Karpas-422 (cell line): ENCODE results near the gene POLQ. TPM values are rescaled to one million over a fixed set of nuclear protein-coding genes. Genes with fewer than 3 reads are reported as not detected.

Experiments used
- DNase-seq: peaks from one replicate; pipeline ENCODE4 v3.0.0-alpha.2; 2015
- H2AFZ ChIP-seq: fragments of 200-600 bp; sonication (generic); 2 replicates; pipeline ENCODE4 v1.6.1; 2014; ENCODE audit warnings: antibody characterized with exemption, low read length, mixed read lengths
- H3K27ac ChIP-seq: fragments of 200-600 bp; sonication (generic); 2 replicates; pipeline ENCODE4 v1.5.1; 2014; ENCODE audit warnings: mild to moderate bottlenecking, low read length, moderate library complexity
- H3K27me3 ChIP-seq: fragments of 200-600 bp; sonication (generic); 2 replicates; pipeline ENCODE4 v1.6.1; 2014; ENCODE audit warnings: low read length, mixed read lengths
- H3K36me3 ChIP-seq: fragments of 200-600 bp; sonication (generic); 2 replicates; pipeline ENCODE4 v1.6.1; 2014; ENCODE audit warnings: low read length, mixed read lengths; ENCODE audit not compliant: insufficient read depth
- H3K4me1 ChIP-seq: fragments of 200-600 bp; sonication (generic); 2 replicates; pipeline ENCODE4 v1.6.1; 2014; ENCODE audit warnings: mild to moderate bottlenecking, low read length, mixed read lengths
- H3K4me2 ChIP-seq: fragments of 200-600 bp; sonication (generic); 2 replicates; pipeline ENCODE4 v1.6.1; 2014; ENCODE audit warnings: low read length, low read depth, mild to moderate bottlenecking; ENCODE audit not compliant: poor library complexity, severe bottlenecking
- H3K4me3 ChIP-seq: fragments of 200-600 bp; sonication (generic); 2 replicates; pipeline ENCODE4 v1.5.1; 2014; ENCODE audit warnings: mild to moderate bottlenecking, antibody characterized with exemption, low read length, mixed read lengths
- H3K79me2 ChIP-seq: fragments of 200-600 bp; sonication (generic); 2 replicates; pipeline ENCODE4 v1.6.1; 2014; ENCODE audit warnings: mild to moderate bottlenecking, low read length, mixed read lengths
- H3K9ac ChIP-seq: fragments of 200-600 bp; sonication (generic); 2 replicates; pipeline ENCODE4 v1.6.0; 2014; ENCODE audit warnings: low read length
- H3K9me2 ChIP-seq: fragments of 200-600 bp; sonication (generic), shearing (Covaris generic); replicated peaks from 2 replicates; pipeline ENCODE4 v1.6.0; 2014; ENCODE audit warnings: mild to moderate bottlenecking, low read length, moderate library complexity; ENCODE audit not compliant: insufficient read depth
- H3K9me3 ChIP-seq: fragments of 300-700, 200-600 bp; sonication (generic); 2 replicates; pipeline ENCODE4 v1.6.1; 2014; ENCODE audit warnings: low read length, mixed read lengths
- H4K20me1 ChIP-seq: fragments of 200-600 bp; sonication (generic); 2 replicates; pipeline ENCODE4 v1.6.1; 2014; ENCODE audit warnings: mild to moderate bottlenecking, antibody characterized with exemption, low read length, low read depth; ENCODE audit not compliant: insufficient read depth
- total RNA-seq: library from RNA; depleted of rRNA; stranded (reverse); fragments of >200 nt; shearing (Covaris generic); gene quantifications from 2 replicates; pipeline ENCODE4 v1.2.3, GENCODE V29; 2014; ENCODE audit warnings: low replicate concordance

POLQ gene
- total RNA-seq, 1 experiment from 2014 or later = 9.5 TPM

GRCh38 chr3:121436641-121437040 is 109.1 kb downstream of the POLQ start:
- Histone ChIP-seq H3K27me3 (no peaks in the 10 kb centered on the region), H3K79me2 (no peaks in the 10 kb centered on the region), H3K4me2 (no peak overlapping the region), H2AFZ (no peak overlapping the region), H3K9me3 (no peaks in the 10 kb centered on the region), H3K4me3 (no peak overlapping the region), H3K9me2 (no peaks in the 10 kb centered on the region), H3K27ac (no peak overlapping the region), H4K20me1 (no peaks in the 10 kb centered on the region), H3K9ac (no peak overlapping the region), H3K4me1 (no peaks in the 10 kb centered on the region), H3K36me3 (peaks cover 20% of the 10 kb centered on the region; the same call in 1 of the 2 replicates)
- DNase-seq = no peak

GRCh38 chr3:121436074-121436473 is 109.7 kb downstream of the POLQ start:
- no peak for DNase-seq
- Histone ChIP-seq H3K79me2 (no peaks in the 10 kb centered on the region), H4K20me1 (no peaks in the 10 kb centered on the region), H3K9me3 (no peaks in the 10 kb centered on the region), H3K4me1 (no peaks in the 10 kb centered on the region), H3K36me3 (peaks cover 25% of the 10 kb centered on the region; the same call in 1 of the 2 replicates), H3K9me2 (no peaks in the 10 kb centered on the region), H3K4me2 (no peak overlapping the region), H3K27ac (no peak overlapping the region), H3K4me3 (no peak overlapping the region), H2AFZ (no peak overlapping the region), H3K9ac (no peak overlapping the region), H3K27me3 (no peaks in the 10 kb centered on the region)

- no peaks in the 10 kb centered on the region for H4K20me1 ChIP-seq
- no peak for DNase-seq
- no peak overlapping the region for H3K4me2 ChIP-seq
Observed at GRCh38 chr3:121431726-121432517, 113.9 kb downstream of the POLQ start.

GRCh38 chr3:121430664-121431215 is 115.0 kb downstream of the POLQ start:
- no peak overlapping the region for H3K27ac ChIP-seq
- H3K9me3 ChIP-seq = no peaks in the 10 kb centered on the region
- no peak for DNase-seq
- no peak overlapping the region for H3K4me2 ChIP-seq
- no peaks in the 10 kb centered on the region for H3K4me1 ChIP-seq
- no peaks in the 10 kb centered on the region for H3K27me3 ChIP-seq
- no peak overlapping the region for H3K4me3 ChIP-seq
- H4K20me1 ChIP-seq = no peaks in the 10 kb centered on the region
- no peak overlapping the region for H3K9ac ChIP-seq
- H3K9me2 ChIP-seq = no peaks in the 10 kb centered on the region
- H3K36me3 ChIP-seq = peaks cover 37% of the 10 kb centered on the region; the same call in 1 of the 2 replicates
- no peak overlapping the region for H2AFZ ChIP-seq
- H3K79me2 ChIP-seq = no peaks in the 10 kb centered on the region

More at GRCh38 chr3:121431726-121432517, 113.9 kb downstream of the POLQ start:
- peaks cover 37% of the 10 kb centered on the region; the same call in 1 of the 2 replicates for H3K36me3 ChIP-seq
- H3K79me2 ChIP-seq = no peaks in the 10 kb centered on the region
- H3K9me3 ChIP-seq = no peaks in the 10 kb centered on the region
- no peak overlapping the region for H2AFZ ChIP-seq
- H3K4me1 ChIP-seq = no peaks in the 10 kb centered on the region
- H3K27ac ChIP-seq = no peak overlapping the region
- no peaks in the 10 kb centered on the region for H3K9me2 ChIP-seq
- H3K9ac ChIP-seq = no peak overlapping the region
- H3K4me3 ChIP-seq = no peak overlapping the region
- H3K27me3 ChIP-seq = no peaks in the 10 kb centered on the region

GRCh38 chr3:121424549-121424948 is 121.2 kb downstream of the POLQ start:
- no peak overlapping the region for H3K4me2 ChIP-seq
- H3K36me3 ChIP-seq = peaks cover 15% of the 10 kb centered on the region

GRCh38 chr3:121418182-121418581 is 127.6 kb downstream of the POLQ start:
- H4K20me1 ChIP-seq = no peaks in the 10 kb centered on the region
- H3K4me2 ChIP-seq = no peak overlapping the region
- H3K9me2 ChIP-seq = no peaks in the 10 kb centered on the region
- no peak for DNase-seq
- no peaks in the 10 kb centered on the region for H3K79me2 ChIP-seq
- H3K9ac ChIP-seq = no peak overlapping the region
- H3K9me3 ChIP-seq = no peaks in the 10 kb centered on the region
- no peak overlapping the region for H2AFZ ChIP-seq
- no peak overlapping the region for H3K4me3 ChIP-seq
- no peaks in the 10 kb centered on the region for H3K36me3 ChIP-seq
- H3K4me1 ChIP-seq = no peaks in the 10 kb centered on the region
- H3K27ac ChIP-seq = no peak overlapping the region
- no peaks in the 10 kb centered on the region for H3K27me3 ChIP-seq

More at GRCh38 chr3:121424549-121424948, 121.2 kb downstream of the POLQ start:
- Histone ChIP-seq H3K9me3 (no peaks in the 10 kb centered on the region), H4K20me1 (no peaks in the 10 kb centered on the region), H3K4me3 (no peak overlapping the region), H2AFZ (no peak overlapping the region), H3K27me3 (no peaks in the 10 kb centered on the region), H3K9me2 (no peaks in the 10 kb centered on the region), H3K79me2 (no peaks in the 10 kb centered on the region), H3K4me1 (no peaks in the 10 kb centered on the region), H3K9ac (no peak overlapping the region), H3K27ac (no peak overlapping the region)
- no peak for DNase-seq

GRCh38 chr3:121414924-121415323 is 130.9 kb downstream of the POLQ start:
- Histone ChIP-seq H3K4me3 (no peak overlapping the region), H3K36me3 (no peaks in the 10 kb centered on the region), H3K27ac (no peak overlapping the region), H3K9ac (no peak overlapping the region), H4K20me1 (no peaks in the 10 kb centered on the region), H3K27me3 (no peaks in the 10 kb centered on the region), H3K9me3 (no peaks in the 10 kb centered on the region), H3K9me2 (no peaks in the 10 kb centered on the region), H3K4me1 (no peaks in the 10 kb centered on the region), H3K4me2 (no peak overlapping the region), H3K79me2 (no peaks in the 10 kb centered on the region), H2AFZ (no peak overlapping the region)
- DNase-seq = no peak

GRCh38 chr3:121411523-121411922 is 134.3 kb downstream of the POLQ start:
- no peaks in the 10 kb centered on the region for H3K27me3 ChIP-seq
- no peaks in the 10 kb centered on the region for H3K9me2 ChIP-seq
- H3K79me2 ChIP-seq = no peaks in the 10 kb centered on the region
- no peak for DNase-seq
- no peak overlapping the region for H3K9ac ChIP-seq
- H3K4me1 ChIP-seq = no peaks in the 10 kb centered on the region
- no peak overlapping the region for H2AFZ ChIP-seq
- H3K27ac ChIP-seq = no peak overlapping the region
- H3K4me2 ChIP-seq = no peak overlapping the region
- H4K20me1 ChIP-seq = no peaks in the 10 kb centered on the region
- H3K9me3 ChIP-seq = no peaks in the 10 kb centered on the region
- no peak overlapping the region for H3K4me3 ChIP-seq
- H3K36me3 ChIP-seq = no peaks in the 10 kb centered on the region
